Thyroid gland (tissue), 4 donors: ENCODE results near the gene EXOSC2. TPM values are rescaled to one million over a fixed set of nuclear protein-coding genes. Genes with fewer than 3 reads are reported as not detected.

Experiments
- DNase-seq, 2 donors: peaks; one replicate each; pipeline ENCODE4 v3.0.0-alpha.2; 2019
- H3K27ac ChIP-seq, 3 donors: fragments of 200-600 bp; sonication (generic); 1 replicate in 2 of 3; 2 replicates in 1 of 3; pipeline ENCODE4 v1.5.1; 2016 to 2019; ENCODE audit warnings: mild to moderate bottlenecking in 1 of 3, moderate library complexity in 1 of 3
- H3K27me3 ChIP-seq: fragments of 200-600 bp; sonication (generic); one replicate; pipeline ENCODE4 v1.5.1; 2019
- H3K36me3 ChIP-seq, 2 donors: fragments of 200-600 bp; sonication (generic); one replicate each; pipeline ENCODE4 v1.5.1; 2016 to 2019
- H3K4me1 ChIP-seq, 2 donors: fragments of 200-600 bp; sonication (generic); one replicate each; pipeline ENCODE4 v1.5.1; 2017 to 2019
- H3K4me3 ChIP-seq, 3 donors: fragments of 200-600 bp; sonication (generic); replicated peaks in 1 of 3; 1 replicate in 2 of 3; 2 replicates in 1 of 3; pipeline ENCODE4 v1.5.1; 2016; ENCODE audit warnings: mild to moderate bottlenecking in 1 of 3
- H3K9me3 ChIP-seq: fragments of 200-600 bp; sonication (generic); one replicate; pipeline ENCODE4 v1.5.1; 2017
- POLR2A ChIP-seq, 2 donors: fragments of 450-650 bp; IDR thresholded peaks; one replicate each; pipeline ENCODE4 v1.6.1; 2017; ENCODE audit warnings: antibody characterized with exemption in 2 of 2, mild to moderate bottlenecking in 2 of 2, moderate library complexity in 1 of 2
- WGBS, 2 donors: methylation state at CpG; one replicate each; pipeline ENCODE4 v1.1.5; 2017; 5-methylcytosine and 5-hydroxymethylcytosine counted together
- intact Hi-C: fragments of 100-400 bp; cut with DNase I; formaldehyde crosslinking; loops from one replicate; pipeline ENCODE4 v1.15.1; 2023
- small RNA-seq: library from RNA; depleted of rRNA; stranded (forward); fragments of <200 nt; gene quantifications from one replicate; pipeline ENCODE3, GENCODE V24; 2016
- total RNA-seq, 4 donors: library from RNA; depleted of rRNA; stranded (reverse); fragments of >200 nt; gene quantifications; one replicate each; pipeline ENCODE4 v1.2.3, GENCODE V29; 2016
- TF ChIP-seq, protein P1 (sequence below), 6 experiments: fragments of 200-600 bp in 3 of 6; fragments of 450-650 bp in 3 of 6; sonication (generic) in 3 of 6; IDR thresholded peaks; one replicate each; pipeline ENCODE4 v1.5.1; 2016 to 2019; ENCODE audit warnings: antibody characterized with exemption in 6 of 6, mild to moderate bottlenecking in 2 of 6, inconsistent platforms in 1 of 6, moderate library complexity in 1 of 6

EXOSC2 gene
- total RNA-seq, 4 donors from 2014 or later = 19.2 to 21.6 (median 20.3) TPM

DNA sequence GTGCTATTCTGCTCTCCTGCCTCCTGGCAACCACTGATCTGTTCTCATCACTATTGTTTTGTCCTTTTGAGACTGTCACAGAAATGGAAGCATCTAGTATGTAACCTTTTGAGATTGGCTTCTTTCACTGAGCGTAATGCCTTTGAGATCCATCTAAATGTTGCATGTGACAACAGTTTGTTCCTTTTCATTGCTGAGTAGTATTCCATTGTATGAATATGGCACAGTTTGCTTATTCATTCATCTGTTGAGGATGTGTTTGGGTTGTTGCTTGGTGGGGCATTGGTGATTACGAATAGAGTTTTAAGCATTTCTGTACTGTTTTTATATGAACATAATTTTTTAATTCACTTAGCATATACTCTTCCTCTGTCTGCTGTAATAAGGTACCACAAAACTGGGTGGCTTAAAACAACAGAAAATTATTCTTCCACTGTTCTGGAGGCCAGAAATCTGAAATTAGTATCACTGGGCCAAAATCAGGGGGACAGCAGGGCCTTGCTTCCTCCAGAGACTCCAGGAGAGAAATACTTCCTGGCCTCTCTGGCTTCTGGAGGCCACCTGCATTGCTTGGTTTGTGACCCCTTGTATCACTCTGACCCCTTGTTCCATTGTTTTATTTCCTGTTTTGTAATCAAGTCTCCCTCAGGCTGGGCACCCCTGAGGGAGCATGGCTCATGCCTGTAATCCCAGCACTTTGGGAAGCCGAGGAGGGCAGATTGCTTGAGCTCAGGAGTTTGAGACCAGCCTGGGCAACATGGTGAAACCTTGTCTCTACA is 53.0 kb downstream of the EXOSC2 start:
- Histone ChIP-seq H3K9me3 (no peaks in the 10 kb centered on the region), H3K27me3 (no peaks in the 10 kb centered on the region), H3K27ac (no peak overlapping the region), H3K36me3 (no peaks in the 10 kb centered on the region), H3K4me1 (peaks cover 9 to 15% of the 10 kb centered on the region in 2 donors), H3K4me3 (no peak overlapping the region)
- TF ChIP-seq, protein P1, sequence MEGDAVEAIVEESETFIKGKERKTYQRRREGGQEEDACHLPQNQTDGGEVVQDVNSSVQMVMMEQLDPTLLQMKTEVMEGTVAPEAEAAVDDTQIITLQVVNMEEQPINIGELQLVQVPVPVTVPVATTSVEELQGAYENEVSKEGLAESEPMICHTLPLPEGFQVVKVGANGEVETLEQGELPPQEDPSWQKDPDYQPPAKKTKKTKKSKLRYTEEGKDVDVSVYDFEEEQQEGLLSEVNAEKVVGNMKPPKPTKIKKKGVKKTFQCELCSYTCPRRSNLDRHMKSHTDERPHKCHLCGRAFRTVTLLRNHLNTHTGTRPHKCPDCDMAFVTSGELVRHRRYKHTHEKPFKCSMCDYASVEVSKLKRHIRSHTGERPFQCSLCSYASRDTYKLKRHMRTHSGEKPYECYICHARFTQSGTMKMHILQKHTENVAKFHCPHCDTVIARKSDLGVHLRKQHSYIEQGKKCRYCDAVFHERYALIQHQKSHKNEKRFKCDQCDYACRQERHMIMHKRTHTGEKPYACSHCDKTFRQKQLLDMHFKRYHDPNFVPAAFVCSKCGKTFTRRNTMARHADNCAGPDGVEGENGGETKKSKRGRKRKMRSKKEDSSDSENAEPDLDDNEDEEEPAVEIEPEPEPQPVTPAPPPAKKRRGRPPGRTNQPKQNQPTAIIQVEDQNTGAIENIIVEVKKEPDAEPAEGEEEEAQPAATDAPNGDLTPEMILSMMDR (IDR thresholded peaks at IDR 0.05) = no peak
- no peak for TF ChIP-seq POLR2A (IDR thresholded peaks at IDR 0.05)
- DNase-seq = no peak
- intact Hi-C loops = no loop called here
- WGBS, 2 donors = 91 to 94% methylated on average over 3 of the region's 3 CpGs

GRCh38 chr9:130751631-130752355 is 58.2 kb downstream of the EXOSC2 start:
- no peaks in the 10 kb centered on the region for H3K36me3 ChIP-seq
- intact Hi-C loops = no loop called here
- no peak overlapping the region for H3K27ac ChIP-seq

More at GRCh38 chr9:130751631-130752355, 58.2 kb downstream of the EXOSC2 start:
- Histone ChIP-seq H3K4me3 (no peak overlapping the region), H3K4me1 (peaks cover 10 to 17% of the 10 kb centered on the region in 2 donors), H3K9me3 (no peaks in the 10 kb centered on the region), H3K27me3 (no peaks in the 10 kb centered on the region)
- DNase-seq = no peak
- no peak for TF ChIP-seq POLR2A (IDR thresholded peaks at IDR 0.05)
- TF ChIP-seq, protein P1 (IDR thresholded peaks at IDR 0.05) = no peak
- WGBS, 2 donors = 90 to 94% methylated on average over 6 to 7 of the region's 7 CpGs

Small RNA genes within 50 kb of the gene (small RNA-seq; reads per million reads assigned to genes)
- not detected for gene AL359092.1

Other genes with a start within 250 kb of the EXOSC2 start
- 100 to 1,000 TPM; 123 to 235 (median 166) TPM for gene ASS1, start 248.8 kb upstream of the EXOSC2 start, total RNA-seq
- 10 to 100 TPM; 71.7 to 83.9 (median 77.8) TPM for gene FUBP3, start 114.2 kb upstream of the EXOSC2 start, total RNA-seq
- gene PRDM12, start 29.2 kb upstream of the EXOSC2 start, total RNA-seq = not detected
- gene ABL1, start 141.5 kb downstream of the EXOSC2 start, total RNA-seq = 10 to 100 TPM; 60.3 to 97.0 (median 79.8) TPM
- gene QRFP, start 203.0 kb downstream of the EXOSC2 start, total RNA-seq = not detected
- gene FIBCD1, start 245.5 kb downstream of the EXOSC2 start, total RNA-seq = under 1 TPM in 2 of 4 donors, not detected in 2; 0.11 to 0.13 TPM